ENCODE data around the gene OTOP1. TPM values are rescaled to one million over a fixed set of nuclear protein-coding genes. Genes with fewer than 3 reads are reported as not detected.

Gene OTOP1, protein sequence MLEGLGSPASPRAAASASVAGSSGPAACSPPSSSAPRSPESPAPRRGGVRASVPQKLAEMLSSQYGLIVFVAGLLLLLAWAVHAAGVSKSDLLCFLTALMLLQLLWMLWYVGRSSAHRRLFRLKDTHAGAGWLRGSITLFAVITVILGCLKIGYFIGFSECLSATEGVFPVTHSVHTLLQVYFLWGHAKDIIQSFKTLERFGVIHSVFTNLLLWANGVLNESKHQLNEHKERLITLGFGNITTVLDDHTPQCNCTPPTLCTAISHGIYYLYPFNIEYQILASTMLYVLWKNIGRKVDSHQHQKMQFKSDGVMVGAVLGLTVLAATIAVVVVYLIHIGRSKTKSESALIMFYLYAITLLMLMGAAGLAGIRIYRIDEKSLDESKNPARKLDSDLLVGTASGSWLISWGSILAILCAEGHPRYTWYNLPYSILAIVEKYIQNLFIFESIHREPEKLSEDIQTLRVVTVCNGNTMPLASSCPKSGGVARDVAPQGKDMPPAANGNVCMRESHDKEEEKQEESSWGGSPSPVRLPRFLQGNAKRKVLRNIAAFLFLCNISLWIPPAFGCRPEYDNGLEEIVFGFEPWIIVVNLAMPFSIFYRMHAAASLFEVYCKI
- total RNA-seq (not detected in 2 replicates), polyA plus RNA-seq (not detected in 2 replicates)

- no peak within 1 kb of the TSS for H2AFZ ChIP-seq
- H3K9me3 ChIP-seq (ENCODE audit: low read depth): no peaks in the 10 kb centered on the region
- no peaks in the 10 kb centered on the region for H4K20me1 ChIP-seq (ENCODE audit: insufficient read depth, poor library complexity, severe bottlenecking)
- no peaks in the 10 kb centered on the region for H3K79me2 ChIP-seq
- no peak for TF ChIP-seq CTCF (IDR thresholded peaks at IDR 0.05; ENCODE audit: poor library complexity)
- no peak for TF ChIP-seq EZH2phosphoT487 (IDR thresholded peaks at IDR 0.05; ENCODE audit: low read depth, severe bottlenecking, unreplicated experiment)
- TF ChIP-seq EZH2 (IDR thresholded peaks at IDR 0.05; ENCODE audit: borderline replicate concordance): no peak
- no peaks in the 10 kb centered on the region for H3K36me3 ChIP-seq (replicated peaks; ENCODE audit: insufficient read depth, low read depth)
- WGBS (ENCODE audit: low lambda C conversion rate, missing lambda C conversion rate): 29% methylated on average over 21 of the region's 82 CpGs
- no peaks in the 10 kb centered on the region for H3K4me1 ChIP-seq (ENCODE audit: insufficient read depth)
- no peak for DNase-seq (ENCODE audit: low spot score)
- H3K9me2 ChIP-seq (replicated peaks; ENCODE audit: insufficient read depth): no peaks in the 10 kb centered on the region
- no peak within 1 kb of the TSS for H3K4me2 ChIP-seq
- H3K27ac ChIP-seq: no peak within 1 kb of the TSS
- no peak within 1 kb of the TSS for H3K4me3 ChIP-seq
- peaks cover 68% of the 10 kb centered on the region for H3K27me3 ChIP-seq
Measured at GRCh38 chr4:4226606-4227438, at the start of gene OTOP1. OTOP1 (minus strand) TSS chr4:4226929; CDS start chr4:4226864, 65 bp downstream.

GRCh38 chr4:4274226-4274625 lies 47.5 kb upstream of the OTOP1 start:
- H3K4me3 ChIP-seq: no peak overlapping the region
- no peaks in the 10 kb centered on the region for H3K36me3 ChIP-seq (replicated peaks; ENCODE audit: insufficient read depth, low read depth)
- H3K27me3 ChIP-seq: no peaks in the 10 kb centered on the region
- no peaks in the 10 kb centered on the region for H4K20me1 ChIP-seq (ENCODE audit: insufficient read depth, poor library complexity, severe bottlenecking)
- no peak for TF ChIP-seq CTCF (IDR thresholded peaks at IDR 0.05; ENCODE audit: poor library complexity)
- TF ChIP-seq EZH2 (IDR thresholded peaks at IDR 0.05; ENCODE audit: borderline replicate concordance): no peak
- TF ChIP-seq EZH2phosphoT487 (IDR thresholded peaks at IDR 0.05; ENCODE audit: low read depth, severe bottlenecking, unreplicated experiment): no peak
- no peaks in the 10 kb centered on the region for H3K79me2 ChIP-seq
- H3K4me1 ChIP-seq (ENCODE audit: insufficient read depth): no peaks in the 10 kb centered on the region
- no peak overlapping the region for H3K27ac ChIP-seq
- no peak overlapping the region for H3K4me2 ChIP-seq
- no peaks in the 10 kb centered on the region for H3K9me3 ChIP-seq (ENCODE audit: low read depth)
- WGBS (ENCODE audit: low lambda C conversion rate, missing lambda C conversion rate): 96% methylated on average over 14 of the region's 14 CpGs
- DNase-seq (ENCODE audit: low spot score): no peak
- H3K9me2 ChIP-seq (replicated peaks; ENCODE audit: insufficient read depth): no peaks in the 10 kb centered on the region
- no peak overlapping the region for H2AFZ ChIP-seq

- TF ChIP-seq EZH2phosphoT487 (IDR thresholded peaks at IDR 0.05; ENCODE audit: low read depth, severe bottlenecking, unreplicated experiment) (no peak), EZH2 (IDR thresholded peaks at IDR 0.05; ENCODE audit: borderline replicate concordance) (no peak), CTCF (IDR thresholded peaks at IDR 0.05; ENCODE audit: poor library complexity) (no peak)
- Histone ChIP-seq H3K9me3 (ENCODE audit: low read depth) (no peaks in the 10 kb centered on the region), H3K4me2 (no peak overlapping the region), H3K4me1 (ENCODE audit: insufficient read depth) (no peaks in the 10 kb centered on the region), H3K27me3 (no peaks in the 10 kb centered on the region), H3K9me2 (replicated peaks; ENCODE audit: insufficient read depth) (no peaks in the 10 kb centered on the region), H3K79me2 (no peaks in the 10 kb centered on the region), H3K4me3 (no peak overlapping the region), H3K36me3 (replicated peaks; ENCODE audit: insufficient read depth, low read depth) (no peaks in the 10 kb centered on the region), H4K20me1 (ENCODE audit: insufficient read depth, poor library complexity, severe bottlenecking) (no peaks in the 10 kb centered on the region), H3K27ac (no peak overlapping the region), H2AFZ (no peak overlapping the region)
- WGBS (ENCODE audit: low lambda C conversion rate, missing lambda C conversion rate): 91% methylated on average over 10 of the region's 10 CpGs
- DNase-seq (ENCODE audit: low spot score): no peak
Measured at GRCh38 chr4:4271912-4272311, 45.2 kb upstream of the OTOP1 start.

Measured in hepatocyte (in vitro differentiated cells).